Dermis microvascular lymphatic vessel endothelial cell (primary cell): ENCODE data around the gene MYCN. TPM values are rescaled to one million over a fixed set of nuclear protein-coding genes. Genes with fewer than 3 reads are reported as not detected.
"Not testable (repeated sequence)": the region's sequence is repeated elsewhere in the genome, so short reads cannot be mapped to it uniquely, and the experiment has no call there.

Experiments used
- DNase-seq, 2 donors: peaks; one replicate each; pipeline versions ENCODE4 v3.0.0 to v3.0.0-alpha.2; 2010; ENCODE audit warnings: low read depth in 2 of 2
- total RNA-seq: library from RNA; depleted of rRNA; stranded (reverse); fragments of >200 nt; gene quantifications from 2 replicates; pipeline ENCODE4 v1.2.1, GENCODE V29; 2014

Gene MYCN
- total RNA-seq, 1 donor from 2014 or later = 3.2 TPM

GRCh38 chr2:15907461-15908324 is 32.7 kb upstream of the MYCN start:
- no peak for DNase-seq

GRCh38 chr2:15908371-15908770 is 32.0 kb upstream of the MYCN start:
- DNase-seq = no peak

GRCh38 chr2:15909157-15909556 is 31.2 kb upstream of the MYCN start:
- no peak for DNase-seq

- no peak for DNase-seq
Observed at GRCh38 chr2:15909736-15910135, 30.6 kb upstream of the MYCN start.

GRCh38 chr2:15911270-15911669 is 29.1 kb upstream of the MYCN start:
- DNase-seq = not testable (repeated sequence)

GRCh38 chr2:15911686-15912085 is 28.7 kb upstream of the MYCN start:
- DNase-seq = no peak

GRCh38 chr2:15912203-15912602 is 28.1 kb upstream of the MYCN start:
- peak; percentile 21 to 93 for DNase-seq

- no peak for DNase-seq
Observed at GRCh38 chr2:15913146-15913545, 27.2 kb upstream of the MYCN start.

- no peak for DNase-seq
Observed at GRCh38 chr2:15914596-15915385, 25.6 kb upstream of the MYCN start.

- not testable (repeated sequence) for DNase-seq
Observed at GRCh38 chr2:15915546-15915945, 24.8 kb upstream of the MYCN start.

- DNase-seq = no peak
Observed at GRCh38 chr2:15916336-15916735, 24.0 kb upstream of the MYCN start.

- no peak for DNase-seq
Observed at GRCh38 chr2:15918761-15919356, 21.5 kb upstream of the MYCN start.

GRCh38 chr2:15919716-15920434 is 20.5 kb upstream of the MYCN start:
- no peak for DNase-seq

- DNase-seq = peak in 1 of 2 donors; percentile 47
Observed at GRCh38 chr2:15920696-15921095, 19.7 kb upstream of the MYCN start.

GRCh38 chr2:15923597-15923996 is 16.8 kb upstream of the MYCN start:
- DNase-seq = no peak

- DNase-seq = no peak
Observed at GRCh38 chr2:15925819-15926218, 14.5 kb upstream of the MYCN start.

- DNase-seq = no peak
Observed at GRCh38 chr2:15926252-15926651, 14.1 kb upstream of the MYCN start.

- no peak for DNase-seq
Observed at GRCh38 chr2:15927551-15928218, 12.7 kb upstream of the MYCN start.

- DNase-seq = not testable (repeated sequence)
Observed at GRCh38 chr2:15929008-15929407, 11.3 kb upstream of the MYCN start.

GRCh38 chr2:15929861-15930260 is 10.5 kb upstream of the MYCN start:
- DNase-seq = no peak
